Activated CD8-positive, alpha-beta memory T cell treated with anti-CD3 and anti-CD28 coated beads for 4 hours (primary cell): ENCODE results near the gene MAGEB6B.
"Not testable (repeated sequence)": the region's sequence is repeated elsewhere in the genome, so short reads cannot be mapped to it uniquely, and the experiment has no call there.

Source experiments
- DNase-seq, 2 donors: peaks; one replicate each; pipeline ENCODE4 v3.0.0-alpha.2; 2020; ENCODE audit warnings: low read depth in 2 of 2

Gene MAGEB6B

GRCh38 chrX:26160301-26160700 is at the start of gene MAGEB6B:
MAGEB6B (plus strand) TSS chrX:26160601; CDS start chrX:26160601, 0 bp downstream.
- no peak for DNase-seq

- no peak for DNase-seq
Measured at GRCh38 chrX:26138274-26138673, 22.1 kb upstream of the MAGEB6B start, which contains the start of gene MAGEB18. MAGEB18 (plus strand) TSS chrX:26138343; CDS start chrX:26138986, 643 bp downstream.

GRCh38 chrX:26146024-26146423 is 14.4 kb upstream of the MAGEB6B start:
- DNase-seq, result no peak

GRCh38 chrX:26192204-26192603 is 31.8 kb downstream of the MAGEB6B start, which contains the start of gene MAGEB6:
MAGEB6 (plus strand) TSS chrX:26192440; CDS start chrX:26193847, 1,407 bp downstream.
- no peak for DNase-seq

GRCh38 chrX:26203561-26203960 is 43.2 kb downstream of the MAGEB6B start:
- DNase-seq, result no peak

- DNase-seq, result not testable (repeated sequence)
Measured at GRCh38 chrX:26204717-26205116, 44.3 kb downstream of the MAGEB6B start.

- DNase-seq, result no peak
Measured at GRCh38 chrX:26208012-26208411, 47.6 kb downstream of the MAGEB6B start.
